HG03575 (cell line): ENCODE measurements around the gene TRAPPC10.

ENCODE experiments used
- ATAC-seq: cut with Tn5 transposase; IDR thresholded peaks from one replicate; pipeline ENCODE4 v1.9.1; 2021; ENCODE audit not compliant: unreplicated experiment, insufficient number of reproducible peaks, low FRiP score; ENCODE audit errors: extremely low read depth

TRAPPC10 gene

GRCh38 chr21:43979654-43980053, 32.5 kb upstream of the TRAPPC10 start:
- ATAC-seq, result no peak

GRCh38 chr21:43981151-43981870, 30.8 kb upstream of the TRAPPC10 start:
- ATAC-seq, result no peak

GRCh38 chr21:43981871-43982210, 30.3 kb upstream of the TRAPPC10 start:
- no peak for ATAC-seq

- ATAC-seq, result no peak
These were observed 29.5 kb upstream of the TRAPPC10 start for GRCh38 chr21:43982489-43983078.

- ATAC-seq, result no peak
These were observed 28.7 kb upstream of the TRAPPC10 start for GRCh38 chr21:43983390-43983789.

- no peak for ATAC-seq
These were observed 28.2 kb upstream of the TRAPPC10 start for GRCh38 chr21:43983860-43984420.

- no peak for ATAC-seq
These were observed 27.0 kb upstream of the TRAPPC10 start for GRCh38 chr21:43984905-43985689.

- ATAC-seq, result no peak
These were observed 26.3 kb upstream of the TRAPPC10 start for GRCh38 chr21:43985690-43986251.

GRCh38 chr21:43986544-43987451, 25.3 kb upstream of the TRAPPC10 start:
- ATAC-seq, result no peak

GRCh38 chr21:43987509-43987908, 24.6 kb upstream of the TRAPPC10 start:
- no peak for ATAC-seq

- ATAC-seq, result no peak
These were observed 24.1 kb upstream of the TRAPPC10 start for GRCh38 chr21:43988016-43988415.

- no peak for ATAC-seq
These were observed 23.4 kb upstream of the TRAPPC10 start for GRCh38 chr21:43988506-43989230.

GRCh38 chr21:43989401-43989800, 22.7 kb upstream of the TRAPPC10 start:
- no peak for ATAC-seq

GRCh38 chr21:43991447-43991991, 20.6 kb upstream of the TRAPPC10 start:
- no peak for ATAC-seq

- no peak for ATAC-seq
These were observed 20.0 kb upstream of the TRAPPC10 start for GRCh38 chr21:43992121-43992520.

- ATAC-seq, result no peak
These were observed 18.6 kb upstream of the TRAPPC10 start for GRCh38 chr21:43993420-43993934.

- ATAC-seq, result no peak
These were observed 18.0 kb upstream of the TRAPPC10 start for GRCh38 chr21:43994085-43994484.

GRCh38 chr21:43994646-43995045, 17.5 kb upstream of the TRAPPC10 start:
- ATAC-seq, result no peak
